Smooth muscle cell (in vitro differentiated cells): ENCODE results near the gene FBXL17. TPM values are rescaled to one million over a fixed set of nuclear protein-coding genes. Genes with fewer than 3 reads are reported as not detected.
A peak's percentile ranks its signal among the peaks of the same experiment; 100 is the strongest.

Experiments
- DNase-seq: peaks from one replicate; lab custom pipeline; 2025; ENCODE audit not compliant: unreplicated experiment; lab: John Stamatoyannopoulos, UW
- H2AFZ ChIP-seq: fragments of 200-600 bp; sonication (generic); 2 replicates; pipeline ENCODE4 v1.6.0; 2016; ENCODE audit warnings: antibody characterized with exemption, low read depth, mild to moderate bottlenecking
- H3F3A ChIP-seq: fragments of 200-600 bp; sonication (generic); 2 replicates; pipeline ENCODE4 v1.6.0; 2017; ENCODE audit warnings: antibody characterized with exemption, low read depth
- H3K27ac ChIP-seq: fragments of 200-600 bp; sonication (generic); 2 replicates; pipeline ENCODE4 v1.5.1; 2016; ENCODE audit warnings: low read depth, mild to moderate bottlenecking
- H3K27me3 ChIP-seq: fragments of 200-600 bp; sonication (generic); 2 replicates; pipeline ENCODE4 v1.6.1; 2016; ENCODE audit warnings: low read depth, mild to moderate bottlenecking
- H3K36me3 ChIP-seq: fragments of 200-600 bp; sonication (generic); 2 replicates; pipeline ENCODE4 v1.5.1; 2016; ENCODE audit warnings: low read depth
- H3K4me1 ChIP-seq: fragments of 200-600 bp; sonication (generic); 2 replicates; pipeline ENCODE4 v1.5.1; 2016; ENCODE audit warnings: low read depth
- H3K4me2 ChIP-seq: fragments of 200-600 bp; sonication (generic); 2 replicates; pipeline ENCODE4 v1.6.0; 2016; ENCODE audit warnings: mild to moderate bottlenecking
- H3K4me3 ChIP-seq: fragments of 200-600 bp; sonication (generic); 2 replicates; pipeline ENCODE4 v1.5.1; 2016; ENCODE audit warnings: mild to moderate bottlenecking
- H3K79me2 ChIP-seq: fragments of 200-600 bp; sonication (generic); 2 replicates; pipeline ENCODE4 v1.6.0; 2016; ENCODE audit warnings: low read depth, mild to moderate bottlenecking
- H3K9ac ChIP-seq: fragments of 200-600 bp; sonication (generic); 2 replicates; pipeline ENCODE4 v1.6.0; 2016; ENCODE audit warnings: low read depth
- H3K9me3 ChIP-seq: fragments of 200-600 bp; sonication (generic); replicated peaks from 2 replicates; pipeline ENCODE4 v1.5.1; 2016; ENCODE audit warnings: low read depth
- H4K20me1 ChIP-seq: fragments of 200-600 bp; sonication (generic); 2 replicates; pipeline ENCODE4 v1.6.0; 2016; ENCODE audit warnings: low read depth
- WGBS: methylation state at CpG from one replicate; pipeline ENCODE4 v1.1.7; 2016; ENCODE audit warnings: low lambda C conversion rate; 5-methylcytosine and 5-hydroxymethylcytosine counted together
- polyA plus RNA-seq: library from polyadenylated mRNA; unstranded; fragments of >200 nt; fragmentation: Nextera tagmentation; extraction: Ambion mirVana; gene quantifications from 2 replicates; pipeline ENCODE4 v1.2.1, GENCODE V29; 2016
- small RNA-seq: library from RNA; depleted of rRNA; stranded (forward); fragments of <200 nt; gene quantifications from one replicate; pipeline ENCODE3, GENCODE V24; 2014
- total RNA-seq: library from RNA; depleted of rRNA; stranded (reverse); fragments of >200 nt; gene quantifications from 2 replicates; pipeline ENCODE4 v1.2.3, GENCODE V29; 2014
- TF ChIP-seq, protein P1 (sequence below): fragments of 200-600 bp; sonication (generic); IDR thresholded peaks from 2 replicates; pipeline ENCODE4 v1.5.1; 2017; ENCODE audit warnings: borderline replicate concordance, mild to moderate bottlenecking, antibody characterized with exemption; ENCODE audit not compliant: insufficient read depth, poor library complexity, severe bottlenecking

Gene FBXL17
- total and polyA plus RNA-seq, 2 experiments from 2014 or later = 5.4 to 16.0 TPM

DNA sequence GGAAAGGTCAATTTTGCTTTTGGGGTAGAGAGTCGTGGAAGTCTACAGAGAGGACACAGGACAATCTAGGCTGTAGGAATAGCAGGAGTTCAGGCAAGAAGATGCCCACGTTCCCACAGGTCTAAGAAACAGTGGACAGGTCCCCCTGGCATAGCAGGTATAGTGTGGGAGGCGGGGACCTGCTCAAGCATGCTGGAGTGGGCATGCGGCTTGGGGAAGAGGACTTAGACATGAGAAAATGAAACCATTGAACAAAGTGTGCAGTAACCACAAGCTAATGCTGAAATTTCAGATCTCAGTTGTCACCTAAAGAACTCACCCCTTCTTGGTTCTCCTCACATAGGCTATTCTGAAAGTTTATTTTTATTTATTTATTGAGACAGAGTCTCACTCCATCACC lies 568.3 kb downstream of the FBXL17 start:
- H3K4me2 ChIP-seq = no peak overlapping the region
- peaks cover 20% of the 10 kb centered on the region for H3K4me1 ChIP-seq
- H3K36me3 ChIP-seq = no peaks in the 10 kb centered on the region
- H3K27me3 ChIP-seq = no peaks in the 10 kb centered on the region
- no peak overlapping the region for H3K4me3 ChIP-seq
- no peaks in the 10 kb centered on the region for H3K9me3 ChIP-seq
- no peaks in the 10 kb centered on the region for H3F3A ChIP-seq
- DNase-seq = no peak
- H3K27ac ChIP-seq = no peak overlapping the region
- TF ChIP-seq, protein P1, sequence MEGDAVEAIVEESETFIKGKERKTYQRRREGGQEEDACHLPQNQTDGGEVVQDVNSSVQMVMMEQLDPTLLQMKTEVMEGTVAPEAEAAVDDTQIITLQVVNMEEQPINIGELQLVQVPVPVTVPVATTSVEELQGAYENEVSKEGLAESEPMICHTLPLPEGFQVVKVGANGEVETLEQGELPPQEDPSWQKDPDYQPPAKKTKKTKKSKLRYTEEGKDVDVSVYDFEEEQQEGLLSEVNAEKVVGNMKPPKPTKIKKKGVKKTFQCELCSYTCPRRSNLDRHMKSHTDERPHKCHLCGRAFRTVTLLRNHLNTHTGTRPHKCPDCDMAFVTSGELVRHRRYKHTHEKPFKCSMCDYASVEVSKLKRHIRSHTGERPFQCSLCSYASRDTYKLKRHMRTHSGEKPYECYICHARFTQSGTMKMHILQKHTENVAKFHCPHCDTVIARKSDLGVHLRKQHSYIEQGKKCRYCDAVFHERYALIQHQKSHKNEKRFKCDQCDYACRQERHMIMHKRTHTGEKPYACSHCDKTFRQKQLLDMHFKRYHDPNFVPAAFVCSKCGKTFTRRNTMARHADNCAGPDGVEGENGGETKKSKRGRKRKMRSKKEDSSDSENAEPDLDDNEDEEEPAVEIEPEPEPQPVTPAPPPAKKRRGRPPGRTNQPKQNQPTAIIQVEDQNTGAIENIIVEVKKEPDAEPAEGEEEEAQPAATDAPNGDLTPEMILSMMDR = no peak
- H4K20me1 ChIP-seq = no peaks in the 10 kb centered on the region
- H2AFZ ChIP-seq = no peak overlapping the region
- H3K9ac ChIP-seq = no peak overlapping the region
- whole genome bisulfite sequencing = 93% methylated on average over 4 of the region's 4 CpGs
- no peaks in the 10 kb centered on the region for H3K79me2 ChIP-seq

DNA sequence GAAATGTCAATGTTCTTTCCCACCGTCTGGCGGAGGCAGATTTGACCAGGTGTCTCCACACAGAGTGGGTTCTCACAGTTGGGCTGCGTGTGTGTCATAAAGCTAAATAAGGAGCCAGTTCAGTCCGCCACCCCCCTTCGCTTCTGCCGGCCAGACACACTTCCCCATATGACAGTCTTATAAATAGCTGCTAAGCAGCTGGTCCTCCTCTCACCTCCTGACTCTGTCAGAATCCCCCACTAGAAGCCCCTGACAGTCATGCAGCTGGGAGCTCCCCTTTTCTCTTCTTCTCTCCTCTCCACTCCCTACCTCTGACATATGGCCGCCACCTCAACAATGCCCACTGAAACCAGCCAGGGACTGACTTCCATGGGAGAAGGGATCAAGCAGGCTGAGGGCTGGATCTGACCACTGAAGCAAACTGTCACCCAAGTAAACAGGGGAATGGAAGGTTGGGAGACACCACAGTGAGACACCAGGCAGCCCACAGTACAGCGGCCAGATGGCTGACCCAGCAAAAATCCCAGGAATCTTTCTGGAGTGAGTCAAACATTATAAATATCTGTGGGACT lies 569.2 kb downstream of the FBXL17 start:
- no peaks in the 10 kb centered on the region for H3F3A ChIP-seq
- H4K20me1 ChIP-seq = no peaks in the 10 kb centered on the region
- H3K4me1 ChIP-seq = peaks cover 29% of the 10 kb centered on the region
- no peaks in the 10 kb centered on the region for H3K27me3 ChIP-seq
- no peak for DNase-seq
- no peaks in the 10 kb centered on the region for H3K36me3 ChIP-seq
- H3K4me2 ChIP-seq = no peak overlapping the region
- H3K27ac ChIP-seq = peak overlapping the region; percentile 58
- WGBS = 77% methylated on average over 8 of the region's 8 CpGs
- H3K4me3 ChIP-seq = no peak overlapping the region
- H2AFZ ChIP-seq = no peak overlapping the region
- H3K79me2 ChIP-seq = no peaks in the 10 kb centered on the region
- no peak overlapping the region for H3K9ac ChIP-seq
- H3K9me3 ChIP-seq = no peaks in the 10 kb centered on the region
- TF ChIP-seq, protein P1 = no peak

DNA sequence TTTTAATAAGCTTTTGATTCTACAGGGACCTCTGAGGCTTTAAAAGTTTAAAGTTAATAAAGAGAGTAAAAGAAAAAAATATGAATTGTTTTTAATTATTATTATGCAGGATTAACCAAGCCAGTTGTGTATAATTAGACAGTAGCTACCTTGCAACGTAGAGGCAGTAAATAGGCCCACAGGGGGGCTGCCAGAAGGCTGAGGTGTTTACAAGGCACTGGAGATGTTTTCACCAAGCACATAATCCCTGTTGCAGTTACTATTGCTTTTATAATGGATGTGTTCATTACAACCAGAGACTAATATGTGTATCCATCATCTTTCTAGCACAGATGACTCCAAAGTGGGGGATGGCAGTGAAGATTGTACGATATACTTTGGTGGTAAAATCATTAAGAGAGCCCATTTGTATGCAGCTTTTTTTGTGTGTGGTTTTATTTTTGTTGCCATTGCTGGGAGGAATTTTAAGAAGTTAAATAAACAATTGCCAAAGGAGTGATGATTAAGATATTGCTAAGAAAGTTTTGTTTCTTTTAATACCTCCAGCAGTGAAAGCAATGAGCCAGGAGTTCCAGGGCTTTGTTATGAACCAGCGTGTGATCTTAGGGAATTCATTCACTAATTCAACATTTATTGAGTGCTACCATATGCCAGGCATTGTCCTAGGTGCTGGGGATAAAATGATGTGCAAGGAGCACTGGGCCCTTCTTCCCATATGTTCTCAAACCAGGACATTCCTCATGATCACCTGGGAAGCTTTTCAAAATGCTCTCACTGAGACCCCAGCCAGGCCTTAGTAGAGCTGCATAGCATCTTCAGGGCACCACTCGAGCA lies 572.5 kb downstream of the FBXL17 start:
- no peak for DNase-seq
- Histone ChIP-seq H4K20me1 (no peaks in the 10 kb centered on the region), H2AFZ (no peak overlapping the region), H3K79me2 (no peaks in the 10 kb centered on the region), H3K27me3 (no peaks in the 10 kb centered on the region), H3K4me2 (no peak overlapping the region), H3F3A (no peaks in the 10 kb centered on the region), H3K4me1 (peaks cover 53% of the 10 kb centered on the region), H3K27ac (no peak overlapping the region), H3K9me3 (no peaks in the 10 kb centered on the region), H3K36me3 (no peaks in the 10 kb centered on the region), H3K9ac (no peak overlapping the region), H3K4me3 (no peak overlapping the region)
- TF ChIP-seq, protein P1 = no peak
- WGBS = 63% methylated on average over 4 of the region's 4 CpGs

Small RNAs within 50 kb of the gene (small RNA-seq; reads per million reads assigned to genes)
- not detected for gene RN7SKP122
